SK-N-MC (cell line): ENCODE measurements around the gene R3HCC1L.

Source experiments
- EZH2 ChIP-seq: fragments of 200-600 bp; sonication (generic); IDR thresholded peaks from one replicate; pipeline ENCODE4 v1.6.1; 2017; ENCODE audit warnings: antibody characterized with exemption
- POLR2AphosphoS5 ChIP-seq: IDR thresholded peaks from 2 replicates; pipeline ENCODE4 v1.6.1; 2012; ENCODE audit warnings: mild to moderate bottlenecking, low read depth, low read length, borderline replicate concordance

DNA sequence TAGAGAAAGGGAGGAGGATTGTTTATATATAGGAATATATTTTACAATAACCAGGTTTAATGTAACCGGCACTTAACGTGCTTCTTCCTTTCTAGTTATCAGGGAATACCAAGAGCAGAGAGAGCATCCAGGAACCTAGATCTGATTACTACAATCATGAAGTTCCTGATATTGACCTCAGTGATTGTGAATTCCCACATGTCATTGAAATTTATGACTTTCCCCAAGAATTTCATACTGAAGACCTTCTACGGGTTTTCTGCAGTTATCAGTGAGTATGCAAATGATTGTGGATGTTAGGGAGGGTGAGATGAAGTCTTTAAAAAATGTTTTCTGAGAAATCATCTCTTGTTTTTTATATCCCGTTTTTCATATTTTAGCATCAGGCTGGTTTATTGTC is 97.0 kb downstream of the R3HCC1L start:
- TF ChIP-seq EZH2 (no peak), POLR2AphosphoS5 (no peak)
